ENCODE data around the gene SGO2. TPM values are rescaled to one million over a fixed set of nuclear protein-coding genes. Genes with fewer than 3 reads are reported as not detected.

SGO2 gene
- total RNA-seq, 1 donor from 2014 or later, result 33.1 TPM

- TF ChIP-seq CTCF (conservative IDR thresholded peaks at IDR 0.05), result no peak
- DNase-seq (ENCODE audit: low read depth, low spot score), result peak; percentile 44
- no peak within 1 kb of the TSS for H3K27ac Mint-ChIP-seq (ENCODE audit: unreplicated experiment)
- H3K9me3 Mint-ChIP-seq, result no peaks in the 10 kb centered on the region
- H3K27me3 Mint-ChIP-seq (ENCODE audit: low read depth), result peaks cover 18% of the 10 kb centered on the region
- peak within 1 kb of the TSS; percentile 82 for H3K4me3 Mint-ChIP-seq
- H3K4me1 Mint-ChIP-seq, result peaks cover 14% of the 10 kb centered on the region
- H3K36me3 Mint-ChIP-seq (ENCODE audit: low read depth), result no peaks in the 10 kb centered on the region
These were observed 60.0 kb downstream of the SGO2 start, which contains the start of gene AOX1 for GRCh38 chr2:200585730-200586643. TSS of gene AOX1 (plus strand) at chr2:200586014. CDS start at chr2:200586109, 95 bp downstream.

- H3K9me3 Mint-ChIP-seq, result no peaks in the 10 kb centered on the region
- no peaks in the 10 kb centered on the region for H3K36me3 Mint-ChIP-seq (ENCODE audit: low read depth)
- H3K4me3 Mint-ChIP-seq, result peak overlapping the region; percentile 82
- no peak for TF ChIP-seq CTCF (conservative IDR thresholded peaks at IDR 0.05)
- no peak overlapping the region for H3K27ac Mint-ChIP-seq (ENCODE audit: unreplicated experiment)
- no peak for DNase-seq (ENCODE audit: low read depth, low spot score)
- peaks cover 14% of the 10 kb centered on the region for H3K4me1 Mint-ChIP-seq
- H3K27me3 Mint-ChIP-seq (ENCODE audit: low read depth), result peaks cover 21% of the 10 kb centered on the region
These were observed 60.6 kb downstream of the SGO2 start for GRCh38 chr2:200586644-200586975.

- H3K27me3 Mint-ChIP-seq (ENCODE audit: low read depth), result peaks cover 24% of the 10 kb centered on the region
- H3K4me3 Mint-ChIP-seq, result peak overlapping the region; percentile 20
- H3K9me3 Mint-ChIP-seq, result no peaks in the 10 kb centered on the region
- no peaks in the 10 kb centered on the region for H3K36me3 Mint-ChIP-seq (ENCODE audit: low read depth)
- no peak for DNase-seq (ENCODE audit: low read depth, low spot score)
- H3K4me1 Mint-ChIP-seq, result peaks cover 14% of the 10 kb centered on the region
- TF ChIP-seq CTCF (conservative IDR thresholded peaks at IDR 0.05), result no peak
- H3K27ac Mint-ChIP-seq (ENCODE audit: unreplicated experiment), result no peak overlapping the region
These were observed 61.1 kb downstream of the SGO2 start for GRCh38 chr2:200587007-200587616.

GRCh38 chr2:200588076-200588678 is 62.2 kb downstream of the SGO2 start:
- no peaks in the 10 kb centered on the region for H3K9me3 Mint-ChIP-seq
- peaks cover 30% of the 10 kb centered on the region for H3K27me3 Mint-ChIP-seq (ENCODE audit: low read depth)
- peaks cover 14% of the 10 kb centered on the region for H3K4me1 Mint-ChIP-seq
- no peaks in the 10 kb centered on the region for H3K36me3 Mint-ChIP-seq (ENCODE audit: low read depth)
- H3K27ac Mint-ChIP-seq (ENCODE audit: unreplicated experiment), result no peak overlapping the region
- H3K4me3 Mint-ChIP-seq, result no peak overlapping the region
- no peak for TF ChIP-seq CTCF (conservative IDR thresholded peaks at IDR 0.05)
- no peak for DNase-seq (ENCODE audit: low read depth, low spot score)

GRCh38 chr2:200590090-200590489 is 64.1 kb downstream of the SGO2 start:
- peaks cover 30% of the 10 kb centered on the region for H3K27me3 Mint-ChIP-seq (ENCODE audit: low read depth)
- no peak for TF ChIP-seq CTCF (conservative IDR thresholded peaks at IDR 0.05)
- H3K4me1 Mint-ChIP-seq, result peaks cover 10% of the 10 kb centered on the region
- H3K27ac Mint-ChIP-seq (ENCODE audit: unreplicated experiment), result no peak overlapping the region
- no peaks in the 10 kb centered on the region for H3K9me3 Mint-ChIP-seq
- no peaks in the 10 kb centered on the region for H3K36me3 Mint-ChIP-seq (ENCODE audit: low read depth)
- no peak overlapping the region for H3K4me3 Mint-ChIP-seq
- no peak for DNase-seq (ENCODE audit: low read depth, low spot score)

Measured in neural crest cell (in vitro differentiated cells).